HG03039 (cell line): ENCODE measurements around the gene CYP4F3.
"Not testable (repeated sequence)": the region's sequence is repeated elsewhere in the genome, so short reads cannot be mapped to it uniquely, and the experiment has no call there.

Experiments used
- ATAC-seq: cut with Tn5 transposase; IDR thresholded peaks from one replicate; pipeline ENCODE4 v1.9.1; 2021; ENCODE audit warnings: mild to moderate bottlenecking, moderate library complexity; ENCODE audit not compliant: unreplicated experiment

The CYP4F3 gene

DNA sequence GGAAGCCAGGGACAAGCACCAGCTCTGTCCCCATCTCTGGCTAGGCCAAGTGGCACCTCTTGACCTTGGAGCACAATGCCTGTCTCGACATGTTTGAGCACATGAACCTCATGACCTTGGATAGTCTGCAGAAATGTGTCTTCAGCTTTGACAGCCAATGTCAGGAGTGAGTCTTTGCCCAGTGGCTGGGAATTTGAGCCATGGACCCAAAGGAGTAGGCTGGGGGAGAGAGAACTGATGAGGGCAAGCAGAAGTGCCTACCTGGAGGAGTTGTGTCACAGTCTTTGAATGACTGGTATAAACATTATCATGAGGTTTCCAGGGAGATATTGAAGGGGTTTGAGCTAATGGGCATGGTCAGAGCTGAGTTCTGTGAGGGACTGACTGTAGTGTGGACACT is 25.5 kb downstream of the CYP4F3 start:
- ATAC-seq = no peak

- ATAC-seq = no peak
Observed at GRCh38 chr19:15666883-15667282, 26.2 kb downstream of the CYP4F3 start.

DNA sequence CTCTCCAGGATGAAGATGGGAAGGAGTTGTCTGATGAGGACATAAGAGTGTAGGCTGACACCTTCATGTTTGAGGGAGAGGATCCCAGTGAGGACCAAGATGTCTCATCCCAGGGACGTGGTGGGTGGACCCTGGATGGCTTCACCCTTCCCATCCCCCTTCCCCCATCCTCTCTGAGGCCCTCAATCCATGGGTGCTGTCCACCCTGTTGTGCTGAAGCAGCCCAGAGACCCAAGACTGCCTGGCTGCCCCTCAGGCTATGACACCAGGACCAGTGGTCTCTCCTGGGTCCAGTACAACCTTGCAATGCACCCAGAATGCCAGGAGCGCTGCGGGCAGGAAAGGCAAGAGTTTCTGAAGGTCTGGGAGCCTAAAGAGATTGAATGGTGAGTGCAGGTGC is 28.7 kb downstream of the CYP4F3 start:
- ATAC-seq = no peak

DNA sequence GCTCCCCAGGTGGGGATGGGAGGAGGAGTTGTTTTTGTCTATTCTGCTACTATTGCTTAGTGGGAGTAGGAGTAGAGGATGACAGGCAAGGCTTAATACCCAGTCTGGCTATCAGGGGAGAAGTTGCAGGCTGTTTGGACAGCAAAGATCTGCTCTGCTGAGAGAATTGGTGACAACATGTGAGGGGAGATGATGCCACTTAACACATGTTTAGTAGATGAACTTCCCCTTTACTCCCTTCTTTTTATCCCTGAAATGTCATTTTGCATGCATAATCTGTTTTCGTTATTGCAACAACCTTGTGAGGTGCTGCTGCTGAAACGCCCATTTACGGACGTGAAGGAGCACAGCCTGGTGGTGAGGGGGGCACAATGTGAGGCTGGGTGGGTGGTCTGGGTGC is 29.2 kb downstream of the CYP4F3 start:
- ATAC-seq = no peak

GRCh38 chr19:15671237-15671821 is 30.6 kb downstream of the CYP4F3 start:
- no peak for ATAC-seq

DNA sequence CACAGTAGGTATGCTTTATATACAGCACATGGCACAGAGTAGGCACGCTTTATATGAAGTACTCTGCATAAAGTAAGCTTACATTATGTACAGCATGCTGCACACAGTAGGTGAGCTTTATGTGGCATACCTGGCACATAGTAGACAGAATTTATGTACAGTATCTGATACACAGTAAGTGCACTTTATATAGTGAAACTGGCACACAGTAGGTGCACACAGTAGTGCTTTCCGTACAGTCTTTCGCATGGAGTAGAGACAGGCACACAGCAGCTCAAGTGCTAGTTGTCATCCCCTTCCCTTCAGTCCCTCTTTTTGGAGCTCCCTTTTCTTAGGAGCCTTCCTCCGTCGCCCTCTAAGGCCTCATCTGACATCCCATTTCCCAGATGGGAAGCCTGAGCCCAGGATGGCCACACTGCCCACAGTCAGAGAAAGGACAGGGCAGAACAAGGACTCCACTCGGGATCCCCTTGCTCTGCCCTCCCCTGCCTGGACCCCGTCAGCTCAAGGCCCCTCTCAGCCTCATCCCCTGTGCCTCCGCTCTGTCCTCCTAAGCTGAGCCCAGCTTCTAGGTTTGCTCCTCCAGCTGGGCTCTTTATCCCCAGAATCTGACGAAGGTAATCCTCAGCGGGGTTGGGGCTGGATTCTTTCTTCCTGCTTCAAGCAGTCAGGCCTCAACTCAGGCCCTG is 31.3 kb downstream of the CYP4F3 start:
- ATAC-seq = no peak

DNA sequence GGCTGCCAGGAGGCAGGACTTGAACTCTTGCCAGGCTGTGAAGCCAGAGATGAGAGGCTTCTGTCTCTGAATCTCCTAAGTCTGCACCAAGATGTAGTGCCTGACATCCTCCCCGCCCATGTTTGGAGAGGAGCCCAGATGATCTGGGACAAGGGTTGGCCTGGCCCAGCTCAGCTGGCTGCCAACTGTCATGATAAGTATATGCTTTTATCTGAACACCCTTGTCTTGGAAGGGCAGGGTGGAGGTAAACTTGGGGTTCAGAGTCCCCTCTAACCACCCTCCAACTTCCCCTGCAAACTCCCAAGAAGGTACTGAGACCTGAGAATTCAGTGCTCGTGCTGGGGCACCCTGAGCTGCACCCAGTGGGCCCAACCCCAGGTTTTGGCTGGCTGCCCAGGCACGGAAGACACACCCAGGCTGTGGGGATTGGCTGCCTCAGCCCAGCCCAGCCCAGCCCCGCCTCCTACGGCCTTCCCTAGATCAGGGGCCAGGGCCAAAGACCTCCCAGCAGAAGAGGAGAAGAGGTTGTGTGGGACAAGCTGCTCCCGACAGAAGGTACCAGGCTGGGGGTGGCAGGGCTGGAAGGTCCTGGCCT is 32.0 kb downstream of the CYP4F3 start, which contains the start of gene CYP4F12:
Gene CYP4F12, plus strand, starts transcription at position 508 of the 596 bp plus-strand sequence. CDS start 443 bp downstream, outside the sequence.
- ATAC-seq = no peak

- no peak for ATAC-seq
Observed at GRCh38 chr19:15673176-15673654, 32.5 kb downstream of the CYP4F3 start.

DNA sequence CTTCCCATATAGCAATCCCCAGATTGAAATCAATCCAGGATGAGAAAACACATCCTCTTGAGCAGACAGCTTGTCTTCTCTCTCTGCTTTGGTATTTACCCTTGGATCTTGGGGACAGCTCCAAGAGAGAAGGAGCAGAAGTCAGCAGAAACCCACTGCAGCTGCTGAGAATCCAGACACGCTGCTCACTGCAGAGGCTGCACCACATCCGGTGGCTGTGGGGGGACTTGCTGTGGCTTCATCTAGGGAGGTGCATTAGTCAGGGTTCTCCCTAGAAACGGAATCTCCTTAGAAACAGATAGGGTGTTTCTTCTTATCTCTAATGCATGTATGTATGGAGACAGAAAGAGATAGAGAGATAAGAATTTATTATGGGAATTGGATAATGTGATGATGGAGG is 34.9 kb downstream of the CYP4F3 start:
- no peak for ATAC-seq

DNA sequence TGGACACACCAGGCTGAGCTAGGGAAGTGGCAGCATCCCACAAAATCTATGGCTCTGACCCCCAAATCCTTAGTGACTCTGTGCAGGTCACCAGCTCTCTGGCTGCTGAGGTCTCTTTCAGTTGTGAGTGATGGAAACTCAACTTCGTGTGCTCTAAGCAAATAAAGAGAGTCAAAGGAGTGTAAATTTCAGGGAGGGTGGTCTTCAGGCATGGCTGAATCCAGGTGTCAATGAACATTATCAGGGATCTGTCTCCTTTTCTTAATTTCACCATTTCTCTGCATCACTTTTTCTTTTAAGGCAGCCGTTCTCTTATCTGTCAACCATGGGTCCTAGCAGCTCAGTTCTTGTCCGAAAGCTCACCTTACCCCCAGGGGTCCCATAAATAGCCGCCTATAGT is 38.4 kb downstream of the CYP4F3 start:
- ATAC-seq = no peak

- not testable (repeated sequence) for ATAC-seq
Observed at GRCh38 chr19:15679865-15680264, 39.2 kb downstream of the CYP4F3 start.

DNA sequence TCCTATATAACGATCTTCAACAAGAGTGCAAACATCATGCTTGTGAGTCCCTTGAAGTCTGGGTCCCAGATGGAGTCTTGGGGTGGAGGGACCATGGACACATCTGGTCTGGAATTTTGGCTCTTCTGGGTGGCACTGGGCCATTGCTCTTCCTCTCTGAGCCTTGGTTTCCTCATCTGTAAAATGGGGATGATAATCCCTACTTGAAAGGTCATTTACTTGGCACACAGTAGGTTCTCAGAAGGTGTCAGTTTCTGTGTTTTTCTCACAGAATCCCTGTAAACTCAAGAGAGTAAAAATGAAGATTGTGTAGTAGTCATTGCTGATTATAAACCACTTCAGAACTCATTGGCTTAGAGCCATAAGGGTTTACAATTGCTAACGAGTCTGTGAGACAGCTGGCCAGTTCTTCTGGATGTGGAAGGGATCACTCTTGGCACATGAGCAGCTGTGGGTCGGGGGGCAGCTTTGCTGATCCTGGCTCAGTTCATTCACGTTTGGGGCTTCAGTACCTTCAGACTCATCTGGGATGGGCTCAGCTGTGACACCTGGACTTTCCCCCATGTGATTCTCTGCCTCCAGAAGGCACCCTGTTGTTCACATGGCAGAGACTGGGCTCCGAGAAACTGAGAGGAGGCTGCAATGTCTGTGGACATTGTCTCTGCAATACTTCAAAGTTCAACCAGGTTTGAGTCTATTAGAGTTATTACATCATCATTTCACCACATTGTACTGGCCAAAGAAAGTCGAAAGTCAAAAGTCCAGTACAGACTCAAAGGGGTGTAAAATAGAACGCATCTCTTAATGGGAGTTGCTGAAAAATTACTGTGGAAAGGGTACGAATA is 40.0 kb downstream of the CYP4F3 start:
- no peak for ATAC-seq

DNA sequence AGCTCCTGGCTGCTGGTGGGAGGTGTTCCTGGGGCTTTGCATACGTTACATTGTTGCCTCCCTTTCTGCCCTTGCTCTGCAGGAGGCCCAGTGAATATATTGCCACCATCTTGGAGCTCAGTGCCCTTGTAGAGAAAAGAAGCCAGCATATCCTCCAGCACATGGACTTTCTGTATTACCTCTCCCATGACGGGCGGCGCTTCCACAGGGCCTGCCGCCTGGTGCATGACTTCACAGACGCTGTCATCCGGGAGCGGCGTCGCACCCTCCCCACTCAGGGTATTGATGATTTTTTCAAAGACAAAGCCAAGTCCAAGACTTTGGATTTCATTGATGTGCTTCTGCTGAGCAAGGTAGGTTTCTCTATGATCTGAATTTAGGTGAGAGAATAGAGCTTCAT is 42.7 kb downstream of the CYP4F3 start:
- no peak for ATAC-seq

GRCh38 chr19:15684828-15685227 is 44.1 kb downstream of the CYP4F3 start:
- ATAC-seq = no peak

DNA sequence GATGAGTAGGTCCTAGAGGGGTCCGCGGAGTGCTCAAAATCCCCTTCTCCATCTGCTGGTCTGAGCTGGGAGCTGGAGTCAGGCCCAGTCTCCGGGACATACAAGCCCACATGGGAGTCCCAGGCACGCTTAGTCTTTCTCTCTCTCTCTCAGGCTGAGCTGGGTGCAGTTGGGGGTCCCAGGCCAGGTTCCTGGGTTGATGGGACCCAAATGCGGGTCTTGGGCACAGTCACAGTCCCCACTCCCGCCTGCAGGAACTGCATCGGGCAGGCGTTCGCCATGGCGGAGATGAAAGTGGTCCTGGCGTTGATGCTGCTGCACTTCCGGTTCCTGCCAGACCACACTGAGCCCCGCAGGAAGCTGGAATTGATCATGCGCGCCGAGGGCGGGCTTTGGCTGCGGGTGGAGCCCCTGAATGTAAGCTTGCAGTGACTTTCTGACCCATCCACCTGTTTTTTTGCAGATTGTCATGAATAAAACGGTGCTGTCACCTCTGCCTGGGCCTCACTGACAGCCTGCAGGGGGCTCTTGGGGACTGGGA is 56.0 kb downstream of the CYP4F3 start:
- no peak for ATAC-seq

GRCh38 chr19:15701757-15702533 is 61.2 kb downstream of the CYP4F3 start:
- ATAC-seq = no peak

DNA sequence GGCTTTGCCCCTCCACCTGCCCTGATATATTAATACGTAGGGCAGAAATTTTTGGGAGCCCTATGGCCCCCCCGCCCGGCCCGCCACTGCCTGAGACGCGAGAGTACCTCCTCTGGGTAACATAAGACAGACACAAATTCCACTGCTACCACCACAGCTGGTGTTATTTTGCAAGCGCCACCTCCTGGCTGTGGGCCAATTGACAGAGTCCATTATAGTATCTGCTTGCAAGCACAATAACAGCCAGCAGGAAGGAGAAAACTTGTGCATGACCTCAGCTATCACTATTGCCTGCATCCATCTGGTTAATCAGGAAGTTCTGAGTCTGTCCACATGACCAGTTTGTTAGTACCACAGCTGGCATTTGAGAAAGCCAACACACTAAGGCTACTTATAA is 61.8 kb downstream of the CYP4F3 start:
- no peak for ATAC-seq
